TTC549 (cell line): ENCODE measurements around the gene LDHAL6A.

Experiments
- FAIRE-seq: peaks from 2 replicates; lab custom pipeline; 2012; peaks lifted over from hg19 to GRCh38; lab: Jason Lieb, UNC

LDHAL6A gene

DNA sequence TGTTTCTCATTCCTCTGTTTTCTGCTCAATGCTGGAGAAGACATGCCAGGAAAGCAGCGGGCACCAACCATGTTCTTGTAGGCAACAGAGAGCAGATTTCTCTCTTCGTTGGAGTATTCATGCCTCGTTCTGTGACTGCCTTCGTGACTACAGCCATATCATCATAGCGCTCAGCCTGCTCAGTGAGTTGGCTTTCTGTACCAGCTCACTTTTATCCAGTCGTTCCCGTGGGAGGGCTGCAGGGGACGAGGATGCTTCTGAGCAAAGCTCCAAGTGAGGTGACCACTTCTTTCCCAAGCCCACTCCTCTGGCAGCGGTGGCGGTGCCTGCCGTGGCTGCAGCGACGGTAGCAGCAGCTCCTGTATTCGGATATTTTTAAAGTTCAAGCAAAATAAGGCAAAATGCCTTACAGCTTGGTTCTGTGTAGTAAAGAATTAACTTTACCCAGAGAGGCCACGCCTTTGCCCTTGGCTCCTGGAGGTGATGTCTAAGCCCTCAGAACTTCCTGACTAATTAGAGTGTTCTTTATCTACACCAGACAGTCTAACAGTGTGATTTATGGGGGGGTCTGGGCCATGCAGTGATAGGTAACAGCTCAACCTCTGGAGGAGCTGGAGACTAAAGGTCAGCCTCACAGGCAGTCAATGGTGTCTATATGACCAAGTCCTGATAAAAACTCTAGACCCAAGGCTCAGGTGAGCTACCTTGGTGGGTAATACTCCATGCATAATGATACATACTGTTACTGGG is 35.3 kb downstream of the LDHAL6A start:
- FAIRE-seq, result no peak

DNA sequence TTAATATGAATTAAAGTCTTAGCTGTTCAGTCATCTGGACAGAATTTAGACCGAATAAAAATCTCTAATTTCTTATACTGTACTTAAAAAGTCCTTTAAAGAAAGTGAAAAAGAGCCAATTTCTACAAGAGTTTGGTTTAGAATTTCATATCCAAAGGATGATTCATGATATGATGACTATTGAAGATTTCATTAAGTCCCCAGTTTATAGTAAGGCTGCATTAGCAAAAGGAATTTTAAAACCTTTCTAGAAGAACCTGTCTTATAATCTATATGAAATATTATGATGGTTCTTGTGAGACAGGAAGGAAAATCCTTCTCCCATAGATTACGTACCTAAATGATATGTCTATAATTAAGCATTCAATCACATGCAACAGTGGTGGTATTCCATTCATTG is 36.3 kb downstream of the LDHAL6A start:
- no peak for FAIRE-seq

DNA sequence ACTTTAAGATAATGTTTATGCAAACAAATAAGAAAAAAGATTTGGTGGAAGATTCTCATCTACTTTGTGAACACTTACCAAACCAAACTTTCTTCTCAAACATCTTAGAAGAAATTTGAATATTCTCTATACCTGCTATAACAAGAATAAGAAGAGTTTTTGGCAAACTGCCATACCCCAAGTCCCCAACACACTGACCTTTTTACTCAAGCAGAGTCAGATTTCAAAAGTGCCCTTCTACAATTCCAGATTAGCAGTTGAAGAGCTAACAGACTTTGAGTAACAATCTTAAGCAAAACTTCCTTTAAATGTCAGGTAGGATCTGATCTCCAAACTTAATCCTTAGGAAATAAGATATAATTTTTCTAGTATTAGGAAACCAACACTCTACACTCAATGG is 37.2 kb downstream of the LDHAL6A start:
- FAIRE-seq, result no peak

DNA sequence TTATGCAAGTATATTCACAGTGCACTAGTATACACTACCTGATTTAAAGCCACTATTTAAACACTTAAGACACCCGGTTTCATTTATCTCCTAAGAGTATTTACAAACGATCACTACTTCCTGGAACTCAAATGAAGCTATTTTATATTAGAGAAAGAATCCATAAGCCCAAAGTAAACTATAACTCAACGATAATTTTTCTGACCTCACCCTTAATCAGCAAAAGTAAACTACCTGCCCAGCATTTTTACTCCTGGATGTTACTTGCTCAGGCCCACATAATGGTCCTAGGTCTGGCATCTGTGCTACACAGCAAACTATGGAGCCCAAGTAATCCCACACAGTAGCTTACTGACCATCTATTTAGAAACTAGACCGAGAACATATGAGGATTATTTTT is 37.7 kb downstream of the LDHAL6A start:
- FAIRE-seq, result no peak

DNA sequence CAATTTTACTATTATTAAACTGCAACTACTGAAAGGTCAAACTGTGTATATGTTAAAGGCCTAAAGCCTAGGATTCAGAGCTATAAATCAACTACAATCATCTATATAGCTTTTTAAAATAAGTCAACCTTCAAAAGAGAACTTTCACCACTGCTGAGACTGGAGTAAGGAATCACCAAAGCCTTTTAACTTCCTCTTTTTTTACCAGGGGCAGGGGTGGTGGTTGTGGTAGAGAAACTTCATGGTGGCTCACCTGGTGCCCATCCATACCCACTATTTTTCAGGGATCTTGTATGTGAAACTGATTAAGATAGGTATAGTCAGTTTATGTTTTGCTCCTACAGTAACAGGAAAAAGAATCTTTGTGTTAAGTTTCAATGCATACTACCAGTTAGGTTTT is 39.6 kb downstream of the LDHAL6A start:
- FAIRE-seq, result no peak

- no peak for FAIRE-seq
Observed at GRCh38 chr11:18495703-18496102, 40.0 kb downstream of the LDHAL6A start.

DNA sequence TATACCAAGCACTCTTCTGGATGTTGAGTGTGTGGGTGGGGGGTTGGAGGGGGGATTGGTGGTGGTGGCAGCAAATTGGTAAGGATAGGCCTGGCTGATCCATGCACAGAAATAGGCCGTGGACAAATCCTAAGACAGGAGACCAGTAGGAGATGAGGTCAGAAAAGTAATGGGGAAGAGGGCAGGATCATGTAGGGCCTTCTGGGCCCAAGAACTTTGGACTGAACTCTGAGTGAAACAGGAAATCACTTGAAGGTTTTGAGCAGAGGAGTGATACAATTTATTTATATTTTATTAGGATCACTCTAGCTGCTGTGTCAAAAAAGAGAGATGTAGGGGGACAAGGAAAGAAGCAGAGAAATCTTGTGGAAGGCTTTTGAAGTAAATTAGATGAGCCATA is 42.4 kb downstream of the LDHAL6A start:
- FAIRE-seq, result no peak

GRCh38 chr11:18501629-18502028 is 46.0 kb downstream of the LDHAL6A start:
- no peak for FAIRE-seq

- no peak for FAIRE-seq
Observed at GRCh38 chr11:18502352-18502751, 46.7 kb downstream of the LDHAL6A start.

- FAIRE-seq, result no peak
Observed at GRCh38 chr11:18521122-18521521, 65.5 kb downstream of the LDHAL6A start.

DNA sequence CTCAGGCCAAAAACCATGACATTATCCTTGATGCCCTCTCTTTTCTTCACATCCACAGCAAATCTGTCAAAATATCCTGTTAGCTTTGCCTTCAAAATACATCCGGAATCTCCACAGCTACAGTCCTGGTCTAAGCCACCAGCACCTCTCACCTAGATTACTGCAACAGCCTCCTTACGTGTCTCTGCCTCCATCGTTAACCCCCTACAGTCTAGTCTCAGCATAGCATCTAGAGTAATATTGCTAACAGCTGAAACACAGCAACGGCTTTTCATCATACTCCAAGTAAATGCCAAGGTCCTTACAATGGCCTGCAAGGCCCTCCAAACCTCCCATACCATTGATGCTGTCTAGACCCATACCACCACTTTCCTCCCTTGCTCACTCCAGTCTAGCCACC is 66.7 kb downstream of the LDHAL6A start:
- FAIRE-seq, result no peak

- no peak for FAIRE-seq
Observed at GRCh38 chr11:18523084-18523483, 67.4 kb downstream of the LDHAL6A start.

- no peak for FAIRE-seq
Observed at GRCh38 chr11:18524248-18524647, 68.6 kb downstream of the LDHAL6A start.

DNA sequence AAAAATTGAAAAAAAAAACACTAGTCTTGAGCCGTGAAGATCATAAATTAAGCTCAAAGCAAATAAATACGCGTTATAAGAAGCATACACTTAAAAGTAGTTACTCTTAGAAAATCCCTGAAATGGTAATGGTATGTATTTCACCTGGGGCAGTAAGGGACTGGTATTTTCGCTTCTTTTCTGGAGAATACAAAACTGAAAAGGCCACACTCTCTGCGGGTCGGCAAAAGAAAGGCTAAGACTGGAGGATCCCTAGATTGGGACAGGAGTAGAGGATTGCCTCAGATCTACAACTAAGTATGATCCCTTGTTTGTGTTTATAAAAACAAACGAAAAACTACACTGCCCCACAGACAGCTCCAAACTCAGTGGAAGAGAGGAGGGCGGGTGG is 70.5 kb downstream of the LDHAL6A start:
- FAIRE-seq, result no peak

- no peak for FAIRE-seq
Observed at GRCh38 chr11:18526521-18527296, 71.1 kb downstream of the LDHAL6A start, which contains the start of gene TSG101. Gene TSG101 (minus strand): TSS chr11:18526942. CDS start chr11:18526816, 126 bp downstream.

- no peak for FAIRE-seq
Observed at GRCh38 chr11:18527512-18527911, 71.9 kb downstream of the LDHAL6A start.
